HG03108 (cell line): ENCODE measurements around the gene TMPRSS12.
"Not testable (repeated sequence)": the region's sequence is repeated elsewhere in the genome, so short reads cannot be mapped to it uniquely, and the experiment has no call there.

Source experiments
- ATAC-seq: cut with Tn5 transposase; IDR thresholded peaks from one replicate; pipeline ENCODE4 v1.9.1; 2021; ENCODE audit warnings: moderate library complexity; ENCODE audit not compliant: unreplicated experiment

The TMPRSS12 gene

GRCh38 chr12:50855679-50856078 is 13.0 kb downstream of the TMPRSS12 start:
- ATAC-seq = not testable (repeated sequence)

GRCh38 chr12:50859621-50860310 is 17.0 kb downstream of the TMPRSS12 start:
- no peak for ATAC-seq

- ATAC-seq = no peak
These were observed 19.6 kb downstream of the TMPRSS12 start for GRCh38 chr12:50862316-50862715.

- ATAC-seq = no peak
These were observed 22.5 kb downstream of the TMPRSS12 start for GRCh38 chr12:50865266-50865665.

- ATAC-seq = not testable (repeated sequence)
These were observed 26.2 kb downstream of the TMPRSS12 start for GRCh38 chr12:50868881-50869280.

- no peak for ATAC-seq
These were observed 39.8 kb downstream of the TMPRSS12 start for GRCh38 chr12:50882563-50882962.

- no peak for ATAC-seq
These were observed 44.5 kb downstream of the TMPRSS12 start for GRCh38 chr12:50887191-50887590.

- no peak for ATAC-seq
These were observed 45.9 kb downstream of the TMPRSS12 start for GRCh38 chr12:50888666-50889065.

GRCh38 chr12:50894241-50894640 is 51.5 kb downstream of the TMPRSS12 start:
- ATAC-seq = no peak

GRCh38 chr12:50901685-50902113 is 59.0 kb downstream of the TMPRSS12 start:
- no peak for ATAC-seq

GRCh38 chr12:50908479-50908878 is 65.8 kb downstream of the TMPRSS12 start:
- not testable (repeated sequence) for ATAC-seq

GRCh38 chr12:50912361-50912760 is 69.6 kb downstream of the TMPRSS12 start:
- not testable (repeated sequence) for ATAC-seq

- ATAC-seq = no peak
These were observed 70.5 kb downstream of the TMPRSS12 start for GRCh38 chr12:50913224-50913623.

GRCh38 chr12:50914872-50915484 is 72.3 kb downstream of the TMPRSS12 start:
- ATAC-seq = no peak

- no peak for ATAC-seq
These were observed 73.6 kb downstream of the TMPRSS12 start for GRCh38 chr12:50916292-50916691.

GRCh38 chr12:50918584-50919316 is 76.0 kb downstream of the TMPRSS12 start:
- no peak for ATAC-seq

- ATAC-seq = no peak
These were observed 80.1 kb downstream of the TMPRSS12 start for GRCh38 chr12:50922820-50923219.

- no peak for ATAC-seq
These were observed 80.8 kb downstream of the TMPRSS12 start for GRCh38 chr12:50923361-50924130.

GRCh38 chr12:50924131-50924438 is 81.4 kb downstream of the TMPRSS12 start:
- ATAC-seq = no peak

- peak; percentile 87 for ATAC-seq
These were observed 82.0 kb downstream of the TMPRSS12 start for GRCh38 chr12:50924439-50925341.
